Panc1 (cell line): Measurements from ENCODE around the gene STK10. TPM values are rescaled to one million over a fixed set of nuclear protein-coding genes. Genes with fewer than 3 reads are reported as not detected.

Experiments
- ATAC-seq: fragments of 200-7000 bp; cut with Tn5 transposase; 2 replicates; pipeline ENCODE4 v1.9.1; 2020; ENCODE audit warnings: mild to moderate bottlenecking, moderate library complexity
- BruUV-seq: library from RNA; stranded (reverse); fragments of 400-500 nt; replicated peaks from 2 replicates; lab custom pipeline; 2021; lab: Mats Ljungman, UMichigan
- CTCF ChIA-PET: fragments of 300-600 bp; sonication (Branson Sonifier 250); formaldehyde crosslinking; loops from one replicate; lab custom pipeline; 2022; ENCODE audit warnings: antibody characterized with exemption; lab: Charles Lee
- POLR2A ChIA-PET: fragments of 300-600 bp; sonication (Branson Sonifier 250); formaldehyde crosslinking; loops from one replicate; lab custom pipeline; 2022; ENCODE audit warnings: antibody characterized with exemption; lab: Charles Lee
- DNase-seq: peaks from one replicate; pipeline ENCODE4 v3.0.0-alpha.2; 2010; ENCODE audit warnings: low read depth, low spot score
- H3K27ac ChIP-seq: 2 replicates; pipeline ENCODE4 v1.5.1; 2011; ENCODE audit warnings: mild to moderate bottlenecking, low read length, inconsistent platforms
- H3K27me3 ChIP-seq: fragments of 200-500 bp; sonication (Bioruptor generic); 2 replicates; pipeline ENCODE4 v1.6.0; 2014; ENCODE audit warnings: low read length, inconsistent platforms; ENCODE audit not compliant: control insufficient read depth, insufficient read depth
- H3K36me3 ChIP-seq: fragments of 200-500 bp; sonication (Bioruptor generic); 2 replicates; pipeline ENCODE4 v1.5.1; 2014; ENCODE audit warnings: inconsistent platforms, mild to moderate bottlenecking, low read length, moderate library complexity; ENCODE audit not compliant: control insufficient read depth, insufficient read depth
- H3K4me1 ChIP-seq: 2 replicates; pipeline ENCODE4 v1.5.1; 2011; ENCODE audit warnings: inconsistent platforms, mild to moderate bottlenecking, low read length, moderate library complexity; ENCODE audit not compliant: control insufficient read depth, insufficient read depth
- H3K4me3 ChIP-seq, 2 experiments: 2 replicates each; pipeline ENCODE4 v1.5.1; 2011 to 2012; ENCODE audit warnings: low read depth in 2 of 2, low read length in 2 of 2, mild to moderate bottlenecking in 2 of 2, inconsistent platforms in 1 of 2, moderate library complexity in 1 of 2
- H3K9me3 ChIP-seq: fragments of 200-500 bp; sonication (Bioruptor generic); 2 replicates; pipeline ENCODE4 v1.5.1; 2014; ENCODE audit warnings: low read depth, mild to moderate bottlenecking, inconsistent platforms, low read length, moderate library complexity; ENCODE audit not compliant: control insufficient read depth, insufficient read depth
- POLR2AphosphoS5 ChIP-seq: IDR thresholded peaks from 2 replicates; pipeline ENCODE4 v1.6.1; 2012; ENCODE audit warnings: mild to moderate bottlenecking, low read depth, low read length, moderate library complexity
- SIN3A ChIP-seq: IDR thresholded peaks from 2 replicates; pipeline ENCODE4 v1.6.1; 2012; ENCODE audit warnings: low read depth, mild to moderate bottlenecking, low read length, moderate library complexity, borderline replicate concordance; ENCODE audit not compliant: insufficient read depth
- TCF7L2 ChIP-seq: IDR thresholded peaks from 2 replicates; pipeline ENCODE4 v1.6.1; 2011; ENCODE audit warnings: mild to moderate bottlenecking, low read depth, low read length, inconsistent platforms
- in situ Hi-C: cut with HindIII; loops from 2 replicates; pipeline ENCODE4 v1.10.0; 2016; ENCODE audit warnings: low sequenced_read_pairs, low pct_unique_long_range_greater_than_20kb
- intact Hi-C: fragments of 100-400 bp; cut with micrococcal nuclease; formaldehyde crosslinking; loops from one replicate; pipeline ENCODE4 v1.10.0; 2022; ENCODE audit not compliant: unreplicated experiment
- total RNA-seq: library from RNA; stranded (reverse); gene quantifications from one replicate; pipeline ENCODE4 v1.2.1, GENCODE V29; 2021; ENCODE audit not compliant: unreplicated experiment
- TF ChIP-seq, protein P1 (sequence below), 2 experiments: IDR thresholded peaks; 2 replicates each; pipeline ENCODE4 v1.6.1; 2011 to 2012; ENCODE audit warnings: low read depth in 2 of 2, control low read depth in 1 of 2, low read length in 1 of 2, mild to moderate bottlenecking in 1 of 2, moderate library complexity in 1 of 2; ENCODE audit not compliant: insufficient read depth in 1 of 2
- TF ChIP-seq, protein P2 (sequence below): fragments of 450-650 bp; IDR thresholded peaks from 2 replicates; pipeline ENCODE4 v1.5.1; 2017; ENCODE audit warnings: mild to moderate bottlenecking

Gene STK10
- total RNA-seq, 1 experiment from 2014 or later: 34.9 TPM

- H3K4me3 ChIP-seq: no peak overlapping the region
- no peaks in the 10 kb centered on the region for H3K36me3 ChIP-seq
- BruUV-seq: no TSS peak
- ChIA-PET CTCF (no interaction called here), POLR2A (no interaction called here)
- no peak for TF ChIP-seq POLR2AphosphoS5
- TF ChIP-seq, protein P1, sequence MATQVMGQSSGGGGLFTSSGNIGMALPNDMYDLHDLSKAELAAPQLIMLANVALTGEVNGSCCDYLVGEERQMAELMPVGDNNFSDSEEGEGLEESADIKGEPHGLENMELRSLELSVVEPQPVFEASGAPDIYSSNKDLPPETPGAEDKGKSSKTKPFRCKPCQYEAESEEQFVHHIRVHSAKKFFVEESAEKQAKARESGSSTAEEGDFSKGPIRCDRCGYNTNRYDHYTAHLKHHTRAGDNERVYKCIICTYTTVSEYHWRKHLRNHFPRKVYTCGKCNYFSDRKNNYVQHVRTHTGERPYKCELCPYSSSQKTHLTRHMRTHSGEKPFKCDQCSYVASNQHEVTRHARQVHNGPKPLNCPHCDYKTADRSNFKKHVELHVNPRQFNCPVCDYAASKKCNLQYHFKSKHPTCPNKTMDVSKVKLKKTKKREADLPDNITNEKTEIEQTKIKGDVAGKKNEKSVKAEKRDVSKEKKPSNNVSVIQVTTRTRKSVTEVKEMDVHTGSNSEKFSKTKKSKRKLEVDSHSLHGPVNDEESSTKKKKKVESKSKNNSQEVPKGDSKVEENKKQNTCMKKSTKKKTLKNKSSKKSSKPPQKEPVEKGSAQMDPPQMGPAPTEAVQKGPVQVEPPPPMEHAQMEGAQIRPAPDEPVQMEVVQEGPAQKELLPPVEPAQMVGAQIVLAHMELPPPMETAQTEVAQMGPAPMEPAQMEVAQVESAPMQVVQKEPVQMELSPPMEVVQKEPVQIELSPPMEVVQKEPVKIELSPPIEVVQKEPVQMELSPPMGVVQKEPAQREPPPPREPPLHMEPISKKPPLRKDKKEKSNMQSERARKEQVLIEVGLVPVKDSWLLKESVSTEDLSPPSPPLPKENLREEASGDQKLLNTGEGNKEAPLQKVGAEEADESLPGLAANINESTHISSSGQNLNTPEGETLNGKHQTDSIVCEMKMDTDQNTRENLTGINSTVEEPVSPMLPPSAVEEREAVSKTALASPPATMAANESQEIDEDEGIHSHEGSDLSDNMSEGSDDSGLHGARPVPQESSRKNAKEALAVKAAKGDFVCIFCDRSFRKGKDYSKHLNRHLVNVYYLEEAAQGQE (IDR thresholded peaks at IDR 0.05; ENCODE audit: insufficient read depth in 1 of 2, low read depth in 2 of 2, low read length in 1 of 2): no peak
- no peak for TF ChIP-seq TCF7L2
- TF ChIP-seq, protein P2, sequence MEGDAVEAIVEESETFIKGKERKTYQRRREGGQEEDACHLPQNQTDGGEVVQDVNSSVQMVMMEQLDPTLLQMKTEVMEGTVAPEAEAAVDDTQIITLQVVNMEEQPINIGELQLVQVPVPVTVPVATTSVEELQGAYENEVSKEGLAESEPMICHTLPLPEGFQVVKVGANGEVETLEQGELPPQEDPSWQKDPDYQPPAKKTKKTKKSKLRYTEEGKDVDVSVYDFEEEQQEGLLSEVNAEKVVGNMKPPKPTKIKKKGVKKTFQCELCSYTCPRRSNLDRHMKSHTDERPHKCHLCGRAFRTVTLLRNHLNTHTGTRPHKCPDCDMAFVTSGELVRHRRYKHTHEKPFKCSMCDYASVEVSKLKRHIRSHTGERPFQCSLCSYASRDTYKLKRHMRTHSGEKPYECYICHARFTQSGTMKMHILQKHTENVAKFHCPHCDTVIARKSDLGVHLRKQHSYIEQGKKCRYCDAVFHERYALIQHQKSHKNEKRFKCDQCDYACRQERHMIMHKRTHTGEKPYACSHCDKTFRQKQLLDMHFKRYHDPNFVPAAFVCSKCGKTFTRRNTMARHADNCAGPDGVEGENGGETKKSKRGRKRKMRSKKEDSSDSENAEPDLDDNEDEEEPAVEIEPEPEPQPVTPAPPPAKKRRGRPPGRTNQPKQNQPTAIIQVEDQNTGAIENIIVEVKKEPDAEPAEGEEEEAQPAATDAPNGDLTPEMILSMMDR: no peak
- no peak for TF ChIP-seq SIN3A
- intact Hi-C loops (no loop called here), in situ Hi-C loops (no loop called here)
- peaks cover under 1% of the 10 kb centered on the region; the same call in 1 of the 2 replicates for H3K4me1 ChIP-seq
- ATAC-seq: no peak
- H3K9me3 ChIP-seq: no peaks in the 10 kb centered on the region
- no peak for DNase-seq
- H3K27me3 ChIP-seq: no peaks in the 10 kb centered on the region
- H3K27ac ChIP-seq: no peak overlapping the region
These were observed 20.1 kb downstream of the STK10 start for GRCh38 chr5:172167895-172168294.

DNA sequence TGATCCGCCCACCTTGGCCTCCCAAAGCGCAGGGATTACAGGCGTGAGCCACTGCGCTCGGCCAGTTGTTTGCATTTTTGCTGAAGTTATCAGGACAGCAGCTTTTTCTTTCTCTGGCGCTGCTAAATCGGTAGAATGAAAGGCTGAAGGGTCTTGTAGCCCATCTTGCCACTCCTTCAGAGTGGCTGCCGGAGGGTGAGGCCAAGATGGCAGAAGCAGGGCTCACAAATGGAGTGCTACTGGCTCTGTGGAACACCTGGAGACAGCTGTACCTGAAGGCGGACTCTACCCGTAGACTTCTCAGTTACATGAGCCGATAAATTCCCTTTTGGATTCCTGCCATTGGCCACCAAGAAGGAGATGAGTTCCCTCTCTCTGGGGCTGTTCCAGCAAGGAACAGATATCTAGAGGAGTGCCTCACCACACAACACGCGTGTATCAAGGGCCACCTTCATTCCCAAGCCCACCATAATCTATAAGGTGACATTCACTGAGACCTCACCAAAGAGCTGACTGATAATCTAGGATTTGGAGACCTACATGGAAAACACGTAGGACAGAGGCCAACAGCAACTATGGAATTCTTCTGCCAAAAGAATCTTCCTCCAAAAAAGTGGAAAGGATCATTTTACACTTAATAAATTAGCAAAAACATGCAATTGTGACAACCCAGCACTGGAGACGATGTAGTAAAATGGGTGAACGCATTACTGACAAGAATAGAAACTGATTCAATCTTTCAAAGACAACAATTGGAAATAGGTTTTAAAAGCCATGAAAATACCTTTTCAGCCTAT is 21.8 kb downstream of the STK10 start:
- POLR2A ChIA-PET: no interaction called here
- intact Hi-C loops (no loop called here), in situ Hi-C loops (no loop called here)
- CTCF ChIA-PET: no interaction called here
- Histone ChIP-seq H3K9me3 (no peaks in the 10 kb centered on the region), H3K27me3 (no peaks in the 10 kb centered on the region), H3K4me1 (no peaks in the 10 kb centered on the region; the same call in 1 of the 2 replicates), H3K27ac (no peak overlapping the region), H3K36me3 (no peaks in the 10 kb centered on the region), H3K4me3 (no peak overlapping the region)
- no TSS peak for BruUV-seq
- TF ChIP-seq POLR2AphosphoS5 (no peak), TCF7L2 (no peak), SIN3A (no peak)
- TF ChIP-seq, protein P1 (IDR thresholded peaks at IDR 0.05; ENCODE audit: insufficient read depth in 1 of 2, low read depth in 2 of 2, low read length in 1 of 2): no peak
- TF ChIP-seq, protein P2: no peak
- ATAC-seq (no peak), DNase-seq (no peak)
